Posterior vena cava (tissue), 2 donors: Measurements from ENCODE around the gene CERS6. TPM values are rescaled to one million over a fixed set of nuclear protein-coding genes. Genes with fewer than 3 reads are reported as not detected.
"Not testable (repeated sequence)": the region's sequence is repeated elsewhere in the genome, so short reads cannot be mapped to it uniquely, and the experiment has no call there.

Experiments
- DNase-seq: peaks from one replicate; pipeline ENCODE4 v3.0.0-alpha.2; 2020; ENCODE audit warnings: low spot score
- intact Hi-C, 2 donors: fragments of 100-400 bp; cut with DNase I; formaldehyde crosslinking; loops; one replicate each; pipeline versions ENCODE4 v1.14.1 to v1.14.2; 2022 to 2023
- total RNA-seq, 2 donors: library from RNA; stranded (reverse); fragmentation: NEBNext Ultra II Directional; extraction: Animal tissue kit (Norgen Biotek cat#: 25700); gene quantifications; one replicate each; pipeline ENCODE4 v1.2.1, GENCODE V29; 2021
- donor health status: DM: yes; HTN: yes; CAD: no.
- donor health status: DM: yes; HTN: yes; CAD: no.

CERS6 gene
- total RNA-seq, 2 donors from 2014 or later, result 13.2 to 18.2 TPM

- DNase-seq, result no peak
- intact Hi-C loops, result no loop called here
Observed at GRCh38 chr2:168490946-168491605, 35.0 kb downstream of the CERS6 start.

GRCh38 chr2:168491728-168492127 lies 35.7 kb downstream of the CERS6 start:
- DNase-seq, intact Hi-C loops: not testable (repeated sequence)

- DNase-seq, intact Hi-C loops: not testable (repeated sequence)
Observed at GRCh38 chr2:168493219-168493618, 37.1 kb downstream of the CERS6 start.

GRCh38 chr2:168494190-168494711 lies 38.2 kb downstream of the CERS6 start:
- intact Hi-C loops, result no loop called here
- DNase-seq, result no peak

- DNase-seq, result no peak
- intact Hi-C loops, result no loop called here
Observed at GRCh38 chr2:168495524-168495923, 39.5 kb downstream of the CERS6 start.

GRCh38 chr2:168496906-168497305 lies 40.8 kb downstream of the CERS6 start:
- DNase-seq, result no peak
- intact Hi-C loops, result no loop called here

GRCh38 chr2:168499500-168499899 lies 43.4 kb downstream of the CERS6 start:
- intact Hi-C loops, result no loop called here
- no peak for DNase-seq

GRCh38 chr2:168500516-168500915 lies 44.4 kb downstream of the CERS6 start:
- DNase-seq, result no peak
- intact Hi-C loops, result no loop called here

- intact Hi-C loops, result no loop called here
- no peak for DNase-seq
Observed at GRCh38 chr2:168501466-168502065, 45.5 kb downstream of the CERS6 start.

GRCh38 chr2:168502852-168503251 lies 46.8 kb downstream of the CERS6 start:
- DNase-seq, intact Hi-C loops: not testable (repeated sequence)

GRCh38 chr2:168503901-168504300 lies 47.8 kb downstream of the CERS6 start:
- no peak for DNase-seq
- intact Hi-C loops, result no loop called here

GRCh38 chr2:168504323-168504722 lies 48.3 kb downstream of the CERS6 start:
- DNase-seq, result no peak
- intact Hi-C loops, result no loop called here

GRCh38 chr2:168510125-168510756 lies 54.2 kb downstream of the CERS6 start:
- no peak for DNase-seq
- intact Hi-C loops, result no loop called here

- intact Hi-C loops, result no loop called here
- no peak for DNase-seq
Observed at GRCh38 chr2:168514692-168515091, 58.6 kb downstream of the CERS6 start.

- DNase-seq, result no peak
- intact Hi-C loops, result no loop called here
Observed at GRCh38 chr2:168515502-168515901, 59.4 kb downstream of the CERS6 start.

- no peak for DNase-seq
- intact Hi-C loops, result no loop called here
Observed at GRCh38 chr2:168517816-168518215, 61.7 kb downstream of the CERS6 start.

- no peak for DNase-seq
- intact Hi-C loops, result no loop called here
Observed at GRCh38 chr2:168518555-168519066, 62.5 kb downstream of the CERS6 start.

GRCh38 chr2:168519534-168520308 lies 63.6 kb downstream of the CERS6 start:
- intact Hi-C loops, result no loop called here
- no peak for DNase-seq

GRCh38 chr2:168521053-168521741 lies 65.1 kb downstream of the CERS6 start:
- intact Hi-C loops, result no loop called here
- DNase-seq, result no peak
